HG02610 (cell line): Measurements from ENCODE around the gene NDUFB10.

Source experiments
- ATAC-seq: cut with Tn5 transposase; IDR thresholded peaks from one replicate; pipeline ENCODE4 v1.9.1; 2021; ENCODE audit warnings: mild to moderate bottlenecking, moderate library complexity; ENCODE audit not compliant: unreplicated experiment

Gene NDUFB10

GRCh38 chr16:1998852-1999801 is 39.8 kb downstream of the NDUFB10 start:
- ATAC-seq, result no peak

- no peak for ATAC-seq
Measured at GRCh38 chr16:1999866-2000514, 40.7 kb downstream of the NDUFB10 start.

GRCh38 chr16:2001035-2001434 is 41.7 kb downstream of the NDUFB10 start:
- no peak for ATAC-seq

GRCh38 chr16:2001456-2002355 is 42.4 kb downstream of the NDUFB10 start:
- ATAC-seq, result no peak

GRCh38 chr16:2002406-2003230 is 43.3 kb downstream of the NDUFB10 start:
- no peak for ATAC-seq

- no peak for ATAC-seq
Measured at GRCh38 chr16:2003231-2003826, 44.0 kb downstream of the NDUFB10 start.

- no peak for ATAC-seq
Measured at GRCh38 chr16:2003827-2004641, 44.7 kb downstream of the NDUFB10 start.

- ATAC-seq, result no peak
Measured at GRCh38 chr16:2004795-2005517, 45.6 kb downstream of the NDUFB10 start.

- no peak for ATAC-seq
Measured at GRCh38 chr16:2005646-2006045, 46.3 kb downstream of the NDUFB10 start.

GRCh38 chr16:2006317-2006716 is 47.0 kb downstream of the NDUFB10 start:
- no peak for ATAC-seq

GRCh38 chr16:2007081-2007836 is 47.9 kb downstream of the NDUFB10 start:
- ATAC-seq, result no peak

- no peak for ATAC-seq
Measured at GRCh38 chr16:2008009-2008526, 48.7 kb downstream of the NDUFB10 start.

GRCh38 chr16:2008631-2009163 is 49.4 kb downstream of the NDUFB10 start:
- ATAC-seq, result no peak

GRCh38 chr16:2009164-2009711 is 49.9 kb downstream of the NDUFB10 start:
- peak; percentile 23 for ATAC-seq

- peak; percentile 78 for ATAC-seq
Measured at GRCh38 chr16:2009791-2010510, 50.6 kb downstream of the NDUFB10 start, which contains the start of gene ZNF598. TSS of gene ZNF598 (minus strand) at chr16:2009821.
